ACC112 (cell line): Measurements from ENCODE around the gene OR51E1.

ENCODE experiments used
- H2AFZ ChIP-seq: fragments of 200-600 bp; sonication (generic); one replicate; pipeline ENCODE4 v1.6.0; 2017; ENCODE audit warnings: antibody characterized with exemption, low read length; ENCODE audit not compliant: unreplicated experiment
- H3K27ac ChIP-seq: fragments of 200-600 bp; sonication (generic); 2 replicates; pipeline ENCODE4 v1.5.1; 2014; ENCODE audit warnings: low read depth, mild to moderate bottlenecking, antibody characterized with exemption, low read length, moderate library complexity
- H3K27me3 ChIP-seq: fragments of 200-600 bp; sonication (generic); 2 replicates; pipeline ENCODE4 v1.6.1; 2014; ENCODE audit warnings: mild to moderate bottlenecking, antibody characterized with exemption, low read length, moderate library complexity, mixed read lengths; ENCODE audit not compliant: insufficient read depth
- H3K36me3 ChIP-seq: fragments of 200-600 bp; sonication (generic); 2 replicates; pipeline ENCODE4 v1.6.1; 2016; ENCODE audit warnings: mild to moderate bottlenecking, antibody characterized with exemption, low read length, moderate library complexity, mixed read lengths; ENCODE audit not compliant: insufficient read depth
- H3K4me1 ChIP-seq: fragments of 200-600 bp; sonication (generic); one replicate; pipeline ENCODE4 v1.6.1; 2016; ENCODE audit warnings: low read length, mixed read lengths; ENCODE audit not compliant: insufficient read depth, unreplicated experiment, control insufficient read depth
- H3K4me3 ChIP-seq: fragments of 200-600 bp; sonication (generic); 2 replicates; pipeline ENCODE4 v1.5.1; 2014; ENCODE audit warnings: mild to moderate bottlenecking, low read depth, low read length
- H3K79me2 ChIP-seq: fragments of 200-600 bp; sonication (generic); one replicate; pipeline ENCODE4 v1.6.0; 2016; ENCODE audit warnings: low read length; ENCODE audit not compliant: control insufficient read depth, unreplicated experiment, insufficient read depth

Gene OR51E1

GRCh38 chr11:4654635-4655369, 11.0 kb downstream of the OR51E1 start:
- Histone ChIP-seq H3K27me3 (peaks cover 6% of the 10 kb centered on the region), H3K4me1 (no peaks in the 10 kb centered on the region), H2AFZ (no peak overlapping the region), H3K4me3 (no peak overlapping the region), H3K27ac (no peak overlapping the region), H3K36me3 (no peaks in the 10 kb centered on the region), H3K79me2 (no peaks in the 10 kb centered on the region)

- Histone ChIP-seq H3K4me1 (no peaks in the 10 kb centered on the region), H3K36me3 (no peaks in the 10 kb centered on the region), H2AFZ (no peak overlapping the region), H3K27me3 (peaks cover 3% of the 10 kb centered on the region), H3K79me2 (no peaks in the 10 kb centered on the region), H3K4me3 (no peak overlapping the region), H3K27ac (no peak overlapping the region)
Observed at GRCh38 chr11:4658629-4659445, 15.1 kb downstream of the OR51E1 start.

GRCh38 chr11:4662876-4663275, 19.1 kb downstream of the OR51E1 start:
- Histone ChIP-seq H3K4me1 (no peaks in the 10 kb centered on the region), H3K36me3 (no peaks in the 10 kb centered on the region), H3K79me2 (no peaks in the 10 kb centered on the region), H2AFZ (no peak overlapping the region), H3K4me3 (no peak overlapping the region), H3K27me3 (no peaks in the 10 kb centered on the region; the same call in 1 of the 2 replicates), H3K27ac (no peak overlapping the region)

GRCh38 chr11:4664183-4664582, 20.4 kb downstream of the OR51E1 start:
- H3K27me3 ChIP-seq: no peaks in the 10 kb centered on the region; the same call in 1 of the 2 replicates

GRCh38 chr11:4664786-4665185, 21.0 kb downstream of the OR51E1 start:
- H3K27ac ChIP-seq: no peak overlapping the region
- H2AFZ ChIP-seq: no peak overlapping the region
- no peak overlapping the region for H3K4me3 ChIP-seq
- H3K4me1 ChIP-seq: no peaks in the 10 kb centered on the region
- no peaks in the 10 kb centered on the region for H3K79me2 ChIP-seq
- H3K36me3 ChIP-seq: no peaks in the 10 kb centered on the region
- H3K27me3 ChIP-seq: no peaks in the 10 kb centered on the region; the same call in 1 of the 2 replicates

More at GRCh38 chr11:4664183-4664582, 20.4 kb downstream of the OR51E1 start:
- Histone ChIP-seq H2AFZ (no peak overlapping the region), H3K36me3 (no peaks in the 10 kb centered on the region), H3K4me1 (no peaks in the 10 kb centered on the region), H3K27ac (no peak overlapping the region), H3K4me3 (no peak overlapping the region), H3K79me2 (no peaks in the 10 kb centered on the region)

- no peak overlapping the region for H3K27ac ChIP-seq
- no peaks in the 10 kb centered on the region for H3K4me1 ChIP-seq
- no peak overlapping the region for H2AFZ ChIP-seq
- no peaks in the 10 kb centered on the region for H3K36me3 ChIP-seq
- H3K79me2 ChIP-seq: no peaks in the 10 kb centered on the region
- H3K27me3 ChIP-seq: no peaks in the 10 kb centered on the region; the same call in 1 of the 2 replicates
- no peak overlapping the region for H3K4me3 ChIP-seq
Observed at GRCh38 chr11:4665424-4665823, 21.6 kb downstream of the OR51E1 start.

- Histone ChIP-seq H3K27ac (no peak overlapping the region), H3K36me3 (no peaks in the 10 kb centered on the region), H3K4me3 (no peak overlapping the region), H2AFZ (no peak overlapping the region), H3K27me3 (no peaks in the 10 kb centered on the region), H3K79me2 (no peaks in the 10 kb centered on the region), H3K4me1 (no peaks in the 10 kb centered on the region)
Observed at GRCh38 chr11:4671741-4672140, 28.0 kb downstream of the OR51E1 start.

GRCh38 chr11:4672470-4672869, 28.7 kb downstream of the OR51E1 start:
- H3K27me3 ChIP-seq: no peaks in the 10 kb centered on the region
- no peaks in the 10 kb centered on the region for H3K4me1 ChIP-seq
- no peak overlapping the region for H3K27ac ChIP-seq
- no peak overlapping the region for H2AFZ ChIP-seq
- no peak overlapping the region for H3K4me3 ChIP-seq
- H3K36me3 ChIP-seq: no peaks in the 10 kb centered on the region
- H3K79me2 ChIP-seq: no peaks in the 10 kb centered on the region

- H2AFZ ChIP-seq: no peak overlapping the region
- H3K79me2 ChIP-seq: no peaks in the 10 kb centered on the region
- H3K27me3 ChIP-seq: no peaks in the 10 kb centered on the region
- no peak overlapping the region for H3K4me3 ChIP-seq
- no peak overlapping the region for H3K27ac ChIP-seq
- H3K36me3 ChIP-seq: no peaks in the 10 kb centered on the region
- no peaks in the 10 kb centered on the region for H3K4me1 ChIP-seq
Observed at GRCh38 chr11:4673781-4674180, 30.0 kb downstream of the OR51E1 start.

GRCh38 chr11:4677948-4678347, 34.2 kb downstream of the OR51E1 start:
- H3K4me1 ChIP-seq: no peaks in the 10 kb centered on the region
- no peak overlapping the region for H3K27ac ChIP-seq
- no peak overlapping the region for H2AFZ ChIP-seq
- H3K4me3 ChIP-seq: no peak overlapping the region
- H3K36me3 ChIP-seq: no peaks in the 10 kb centered on the region
- no peaks in the 10 kb centered on the region for H3K27me3 ChIP-seq
- H3K79me2 ChIP-seq: no peaks in the 10 kb centered on the region

GRCh38 chr11:4680341-4680740, 36.6 kb downstream of the OR51E1 start:
- Histone ChIP-seq H3K79me2 (no peaks in the 10 kb centered on the region), H3K27ac (no peak overlapping the region), H2AFZ (no peak overlapping the region), H3K36me3 (no peaks in the 10 kb centered on the region), H3K4me1 (no peaks in the 10 kb centered on the region), H3K4me3 (no peak overlapping the region), H3K27me3 (no peaks in the 10 kb centered on the region)
